OCI-LY7 (cell line): ENCODE measurements around the gene PRKCA.

Experiments used
- CTCF ChIP-seq: fragments of 200-600 bp; sonication (generic); conservative IDR thresholded peaks from 2 replicates; pipeline ENCODE4 v1.5.1; 2014; ENCODE audit warnings: mild to moderate bottlenecking, antibody characterized with exemption, low read length, moderate library complexity, mixed read lengths
- EZH2phosphoT487 ChIP-seq: fragments of 200-600 bp; sonication (generic); IDR thresholded peaks from 2 replicates; pipeline ENCODE4 v1.6.1; 2018; ENCODE audit warnings: low read depth, borderline replicate concordance, mild to moderate bottlenecking, mixed run types, antibody characterized with exemption, low read length, moderate library complexity, mixed read lengths

- TF ChIP-seq CTCF = no peak
- TF ChIP-seq EZH2phosphoT487 = no peak
Observed at GRCh38 chr17:66750116-66750515, 447.7 kb downstream of the PRKCA start.
